NCI-H2171 (cell line): ENCODE measurements around the gene GOLT1A.
A peak's percentile ranks its signal among the peaks of the same experiment; 100 is the strongest.

ENCODE experiments used
- DNase-seq: peaks from one replicate; lab custom pipeline; 2025; lab: John Stamatoyannopoulos, UW

Gene GOLT1A

DNA sequence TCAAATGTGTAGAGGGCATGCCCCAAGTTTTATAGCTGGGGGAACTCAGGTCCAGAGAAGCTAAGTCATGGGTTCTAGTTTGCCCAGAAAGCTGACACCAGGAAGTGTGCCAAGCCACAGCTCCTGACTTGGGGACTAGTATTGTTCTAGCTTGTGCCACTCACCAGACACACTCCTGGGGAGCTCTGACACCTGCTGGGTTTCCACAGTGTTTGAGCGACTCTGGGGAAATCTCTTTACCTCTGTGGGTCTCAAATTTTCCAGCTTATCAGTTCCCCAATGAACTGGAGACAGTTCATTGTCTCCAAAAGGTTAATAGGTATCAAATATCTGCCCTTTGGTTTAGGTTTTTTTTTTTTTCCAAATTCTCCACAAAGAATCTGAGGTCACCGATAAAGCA is 21.7 kb downstream of the GOLT1A start:
- no peak for DNase-seq

DNA sequence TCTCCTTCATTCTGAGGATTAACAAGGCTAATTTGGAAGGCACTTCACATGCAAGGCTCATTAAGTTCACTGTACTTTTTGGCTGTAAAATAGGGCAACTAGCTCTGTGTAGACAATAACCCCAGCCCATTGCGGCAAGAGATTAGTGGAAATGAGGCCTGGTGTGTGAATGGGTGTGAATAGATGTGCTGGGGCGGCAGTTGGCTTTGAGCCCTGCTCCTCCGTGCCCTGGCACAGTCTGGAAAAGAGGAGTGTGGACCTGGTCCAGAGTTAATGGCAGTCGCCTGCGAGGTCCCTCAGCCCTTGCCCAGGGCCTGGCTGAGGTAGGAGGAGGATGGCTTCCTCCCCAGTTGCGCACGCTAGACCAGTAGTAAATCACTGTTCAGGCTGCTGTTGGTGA is 22.3 kb downstream of the GOLT1A start:
- no peak for DNase-seq

- DNase-seq, result peak; percentile 86
These were observed 23.3 kb downstream of the GOLT1A start for GRCh38 chr1:204190212-204191211.

DNA sequence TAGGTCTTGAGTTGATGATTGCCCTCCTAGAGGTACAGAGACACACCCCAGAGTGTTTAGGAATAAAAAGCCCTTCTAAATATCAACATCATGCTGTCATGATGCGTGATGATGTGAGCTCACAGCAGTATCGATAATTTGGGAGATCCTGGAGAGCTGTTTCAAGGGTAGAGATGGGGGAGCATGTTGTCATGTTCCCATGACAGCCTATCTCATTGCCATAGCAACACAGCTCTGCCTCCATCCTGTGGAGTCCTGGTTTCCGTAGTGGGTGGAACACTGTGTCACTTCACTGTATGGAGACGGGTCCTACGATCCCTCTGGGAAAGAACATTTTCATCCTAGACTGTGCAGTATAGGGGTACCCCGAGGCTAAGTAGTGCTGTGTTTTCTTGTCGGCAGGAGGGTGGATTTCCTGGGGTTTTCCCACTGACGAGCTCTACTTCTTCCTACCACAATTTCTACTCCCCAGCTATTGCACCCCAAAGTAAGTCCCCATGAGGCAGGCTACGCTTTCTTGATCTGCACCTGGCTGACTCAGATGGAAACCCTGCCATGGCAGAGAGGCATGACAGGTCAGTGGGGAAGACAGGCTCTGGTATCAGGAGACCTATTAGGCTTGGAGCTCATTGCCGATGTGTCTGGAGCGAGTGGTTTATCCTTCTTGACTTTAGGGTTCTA is 24.7 kb downstream of the GOLT1A start:
- DNase-seq, result no peak

GRCh38 chr1:204186597-204186996 is 27.2 kb downstream of the GOLT1A start:
- DNase-seq, result no peak

DNA sequence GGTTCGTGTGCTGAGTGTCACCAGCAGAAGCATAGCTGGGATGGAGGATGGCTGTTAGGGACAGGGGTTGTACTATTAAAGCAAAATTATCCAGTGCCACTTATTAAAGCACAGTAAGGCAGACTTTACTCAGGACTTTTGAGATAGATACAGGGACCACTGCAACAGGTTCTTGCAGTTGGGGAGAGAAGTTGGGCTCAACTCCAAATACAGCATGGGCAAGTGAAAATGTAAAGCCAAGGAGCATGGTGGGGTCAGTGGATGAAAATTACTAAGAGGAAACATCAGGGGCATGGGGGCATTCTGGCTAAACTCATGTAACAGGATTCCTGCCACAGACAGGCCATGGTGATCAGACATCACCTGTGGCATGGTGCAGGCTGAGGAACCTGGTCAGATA is 32.7 kb downstream of the GOLT1A start:
- DNase-seq, result no peak

GRCh38 chr1:204180133-204180532 is 33.7 kb downstream of the GOLT1A start:
- DNase-seq, result peak; percentile 9

- DNase-seq, result no peak
These were observed 35.1 kb downstream of the GOLT1A start for GRCh38 chr1:204178487-204179281.

DNA sequence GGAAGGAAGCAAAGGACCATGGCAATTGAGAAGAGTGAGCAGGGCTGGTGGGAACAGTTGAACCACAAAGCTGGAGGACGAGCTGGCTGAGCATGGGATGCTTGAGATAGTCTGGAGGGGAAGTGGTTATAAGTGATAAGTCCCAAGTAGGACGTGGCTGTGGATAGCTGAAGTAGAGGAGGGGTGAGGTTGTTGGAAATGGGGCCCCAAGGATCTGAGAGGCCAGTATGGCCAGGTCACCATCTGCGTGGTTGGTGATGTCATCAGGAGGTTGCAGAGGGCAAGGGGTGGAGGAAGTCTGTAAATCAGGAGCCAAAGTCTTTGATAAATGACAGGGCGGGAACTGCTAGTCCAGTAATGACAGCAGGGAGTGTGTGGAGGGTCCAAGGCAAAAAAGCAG is 36.7 kb downstream of the GOLT1A start:
- no peak for DNase-seq

GRCh38 chr1:204176049-204176448 is 37.7 kb downstream of the GOLT1A start:
- no peak for DNase-seq

- DNase-seq, result no peak
These were observed 38.8 kb downstream of the GOLT1A start for GRCh38 chr1:204174958-204175357.

- no peak for DNase-seq
These were observed 41.3 kb downstream of the GOLT1A start for GRCh38 chr1:204172404-204173029.

GRCh38 chr1:204171751-204172178 is 42.0 kb downstream of the GOLT1A start:
- no peak for DNase-seq

- DNase-seq, result no peak
These were observed 43.2 kb downstream of the GOLT1A start for GRCh38 chr1:204170494-204171155.

GRCh38 chr1:204169858-204170257 is 43.9 kb downstream of the GOLT1A start:
- DNase-seq, result no peak

DNA sequence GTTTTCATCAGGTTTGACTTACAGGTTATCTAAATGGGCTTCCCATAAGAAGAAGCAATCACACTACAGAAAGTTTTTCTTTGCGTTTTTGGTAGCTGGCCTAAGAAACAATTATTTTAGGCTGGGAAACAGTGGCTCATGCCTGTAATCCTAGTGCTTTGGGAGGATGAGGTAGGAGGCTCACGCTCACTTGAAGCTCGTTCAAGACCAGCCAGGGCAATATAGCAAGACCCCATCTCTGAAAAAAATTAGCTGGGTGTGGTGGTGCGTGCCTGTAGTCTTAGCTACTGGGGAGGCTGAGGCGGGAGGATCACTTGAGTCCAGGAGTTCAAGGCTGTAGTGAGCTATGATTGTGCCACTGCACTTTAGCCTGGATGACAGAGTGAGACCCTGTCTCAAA is 46.1 kb downstream of the GOLT1A start:
- DNase-seq, result no peak

DNA sequence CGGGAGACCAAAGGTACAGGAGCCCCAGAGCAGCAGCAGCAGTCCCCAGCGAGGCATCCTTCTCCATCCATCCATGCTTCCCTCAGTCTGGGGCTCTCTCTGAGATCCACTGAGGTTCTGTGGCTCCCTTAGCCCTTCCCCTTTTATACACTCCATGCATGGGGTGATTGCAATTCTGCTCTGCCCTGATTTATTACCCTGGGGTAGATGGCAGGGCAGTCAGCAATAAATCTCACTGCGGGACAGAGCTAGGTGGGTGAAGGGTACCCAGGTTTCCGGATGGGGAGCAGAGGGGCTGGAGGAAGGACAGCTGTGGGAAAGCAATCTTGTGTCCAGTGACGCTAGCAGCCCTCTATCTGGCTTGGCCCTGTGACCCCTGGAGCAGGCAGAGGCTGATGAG is 47.6 kb downstream of the GOLT1A start, which contains the start of gene REN:
REN (minus strand) TSS at position 119 of the 400 bp plus-strand sequence; CDS start at position 75, 44 bp downstream.
- no peak for DNase-seq

GRCh38 chr1:204162494-204163074 is 51.2 kb downstream of the GOLT1A start:
- DNase-seq, result peak; percentile 58

- peak; percentile 55 for DNase-seq
These were observed 51.9 kb downstream of the GOLT1A start for GRCh38 chr1:204161609-204162493.

- no peak for DNase-seq
These were observed 55.8 kb downstream of the GOLT1A start for GRCh38 chr1:204157962-204158361.
